ENCODE data around the gene OSBP.
"Not testable (repeated sequence)": the region's sequence is repeated elsewhere in the genome, so short reads cannot be mapped to it uniquely, and the experiment has no call there.

OSBP gene

GRCh38 chr11:59615637-59616395 lies at the start of gene OSBP:
OSBP (minus strand) TSS chr11:59615774; CDS start chr11:59615664, 110 bp downstream.
- peak within 1 kb of the TSS; percentile 88 for H3K4me3 ChIP-seq (ENCODE audit: low read depth, low read length)
- DNase-seq (ENCODE audit: low read depth) = peak; percentile 100

GRCh38 chr11:59660621-59661020 lies 45.0 kb upstream of the OSBP start:
- no peak for DNase-seq (ENCODE audit: low read depth)
- H3K4me3 ChIP-seq (ENCODE audit: low read depth, low read length) = no peak overlapping the region

- no peak for DNase-seq (ENCODE audit: low read depth)
- H3K4me3 ChIP-seq (ENCODE audit: low read depth, low read length) = no peak overlapping the region
Observed at GRCh38 chr11:59659981-59660380, 44.4 kb upstream of the OSBP start.

- DNase-seq (ENCODE audit: low read depth) = no peak
- no peak overlapping the region for H3K4me3 ChIP-seq (ENCODE audit: low read depth, low read length)
Observed at GRCh38 chr11:59658036-59658435, 42.5 kb upstream of the OSBP start.

- no peak overlapping the region for H3K4me3 ChIP-seq (ENCODE audit: low read depth, low read length)
- DNase-seq (ENCODE audit: low read depth) = no peak
Observed at GRCh38 chr11:59654893-59655292, 39.3 kb upstream of the OSBP start.

- no peak overlapping the region for H3K4me3 ChIP-seq (ENCODE audit: low read depth, low read length)
- DNase-seq (ENCODE audit: low read depth) = no peak
Observed at GRCh38 chr11:59647245-59647980, 31.8 kb upstream of the OSBP start.

GRCh38 chr11:59644528-59644927 lies 29.0 kb upstream of the OSBP start:
- no peak overlapping the region for H3K4me3 ChIP-seq (ENCODE audit: low read depth, low read length)
- DNase-seq (ENCODE audit: low read depth) = no peak

- no peak overlapping the region for H3K4me3 ChIP-seq (ENCODE audit: low read depth, low read length)
- DNase-seq (ENCODE audit: low read depth) = no peak
Observed at GRCh38 chr11:59643390-59643789, 27.8 kb upstream of the OSBP start.

GRCh38 chr11:59641156-59641555 lies 25.6 kb upstream of the OSBP start:
- no peak for DNase-seq (ENCODE audit: low read depth)
- H3K4me3 ChIP-seq (ENCODE audit: low read depth, low read length) = no peak overlapping the region

- H3K4me3 ChIP-seq (ENCODE audit: low read depth, low read length) = no peak overlapping the region
- no peak for DNase-seq (ENCODE audit: low read depth)
Observed at GRCh38 chr11:59630493-59630892, 14.9 kb upstream of the OSBP start.

- no peak for DNase-seq (ENCODE audit: low read depth)
- H3K4me3 ChIP-seq (ENCODE audit: low read depth, low read length) = no peak overlapping the region
Observed at GRCh38 chr11:59629996-59630395, 14.4 kb upstream of the OSBP start.

- not testable (repeated sequence) for DNase-seq (ENCODE audit: low read depth); H3K4me3 ChIP-seq (ENCODE audit: low read depth, low read length)
Observed at GRCh38 chr11:59626969-59627368, 11.4 kb upstream of the OSBP start.

- no peak for DNase-seq (ENCODE audit: low read depth)
- no peak overlapping the region for H3K4me3 ChIP-seq (ENCODE audit: low read depth, low read length)
Observed at GRCh38 chr11:59625703-59626102, 10.1 kb upstream of the OSBP start.

GRCh38 chr11:59617876-59618275 lies 2.3 kb upstream of the OSBP start:
- DNase-seq (ENCODE audit: low read depth) = no peak
- no peak overlapping the region for H3K4me3 ChIP-seq (ENCODE audit: low read depth, low read length)

- no peak for DNase-seq (ENCODE audit: low read depth)
- peak overlapping the region; percentile 49 for H3K4me3 ChIP-seq (ENCODE audit: low read depth, low read length)
Observed at GRCh38 chr11:59616396-59616982, 915 bp upstream of the OSBP start.

GRCh38 chr11:59615120-59615636 lies 396 bp downstream of the OSBP start:
- H3K4me3 ChIP-seq (ENCODE audit: low read depth, low read length) = peak overlapping the region; percentile 88
- no peak for DNase-seq (ENCODE audit: low read depth)

- peak overlapping the region; percentile 88 for H3K4me3 ChIP-seq (ENCODE audit: low read depth, low read length)
- no peak for DNase-seq (ENCODE audit: low read depth)
Observed at GRCh38 chr11:59614277-59615119, 1.1 kb downstream of the OSBP start.

- no peak overlapping the region for H3K4me3 ChIP-seq (ENCODE audit: low read depth, low read length)
- DNase-seq (ENCODE audit: low read depth) = no peak
Observed at GRCh38 chr11:59611570-59612565, 3.7 kb downstream of the OSBP start.

Measured in skeletal muscle cell (primary cell).